Activated CD4-positive, CD25-positive, alpha-beta regulatory T cell treated with anti-CD3 and anti-CD28 coated beads, Interleukin-2, amount 50 U/mL, for 24 hours (primary cell): ENCODE measurements around the gene PYURF.
A peak's percentile ranks its signal among the peaks of the same experiment; 100 is the strongest.
"Not testable (repeated sequence)": the region's sequence is repeated elsewhere in the genome, so short reads cannot be mapped to it uniquely, and the experiment has no call there.

Experiments
- ATAC-seq, 2 donors: fragments of 150-1000 bp; cut with Tn5 transposase; one replicate each; pipeline ENCODE4 v1.10.0; 2021; ENCODE audit warnings: mild to moderate bottlenecking in 1 of 2, moderate library complexity in 1 of 2

PYURF gene, protein sequence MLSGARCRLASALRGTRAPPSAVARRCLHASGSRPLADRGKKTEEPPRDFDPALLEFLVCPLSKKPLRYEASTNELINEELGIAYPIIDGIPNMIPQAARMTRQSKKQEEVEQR

DNA sequence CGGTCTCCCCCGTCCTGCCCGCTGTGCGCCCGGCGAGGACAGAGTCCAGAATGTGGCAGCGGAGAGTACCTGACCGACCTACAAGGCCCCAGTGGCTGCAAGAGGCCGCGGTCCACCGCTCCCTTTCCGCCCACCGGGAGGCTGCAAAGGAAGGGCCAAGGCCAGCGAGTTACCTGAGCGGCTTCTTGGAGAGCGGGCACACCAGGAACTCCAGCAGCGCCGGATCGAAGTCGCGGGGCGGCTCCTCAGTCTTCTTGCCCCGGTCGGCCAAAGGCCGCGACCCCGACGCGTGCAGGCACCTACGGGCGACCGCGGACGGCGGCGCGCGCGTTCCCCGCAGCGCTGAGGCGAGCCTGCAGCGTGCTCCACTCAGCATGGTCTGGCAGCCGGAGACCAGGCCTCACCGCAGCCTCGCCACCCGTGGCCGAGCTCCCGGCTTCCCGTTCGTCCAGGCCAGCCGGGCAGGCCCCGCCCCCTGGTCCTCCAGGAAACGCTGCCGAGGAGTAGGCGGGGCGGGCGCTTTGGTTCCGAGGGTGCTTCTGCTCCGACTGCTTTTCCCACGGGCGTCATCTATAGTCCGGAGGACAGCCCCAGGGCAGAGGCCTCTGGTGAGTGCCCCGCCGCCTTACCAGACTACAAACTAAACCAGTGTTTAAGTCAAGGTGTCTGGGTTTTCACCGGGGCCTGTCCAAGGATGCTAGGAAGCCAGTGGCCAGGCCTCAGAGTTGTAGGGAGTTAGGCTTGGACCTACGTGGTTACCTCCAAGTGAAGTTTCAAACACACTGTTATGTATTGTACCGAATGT is at the start of gene PYURF:
TSS of gene PYURF (minus strand) at position 452 of the 805 bp plus-strand sequence. CDS start at position 376, 76 bp downstream.
- ATAC-seq: peak; percentile 80

DNA sequence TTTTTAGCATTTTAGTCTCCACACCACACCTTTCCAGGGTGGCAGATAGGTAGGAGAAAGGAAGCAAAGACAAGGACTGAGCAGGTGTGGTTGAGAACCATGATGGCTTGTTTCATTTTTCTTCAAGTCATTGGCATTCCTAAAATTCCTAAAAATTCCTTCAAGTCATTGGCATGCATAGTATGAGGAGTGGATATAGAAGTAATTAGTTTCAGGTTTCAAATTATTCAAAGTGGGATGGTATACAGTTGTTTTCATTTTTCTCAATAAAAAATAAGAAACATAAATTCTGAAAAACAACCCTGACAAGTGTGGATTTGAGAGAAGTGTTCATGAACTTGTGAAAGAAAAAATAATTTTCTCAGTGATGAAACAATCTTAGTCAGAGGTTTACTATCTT is 46.4 kb upstream of the PYURF start:
- ATAC-seq: no peak

DNA sequence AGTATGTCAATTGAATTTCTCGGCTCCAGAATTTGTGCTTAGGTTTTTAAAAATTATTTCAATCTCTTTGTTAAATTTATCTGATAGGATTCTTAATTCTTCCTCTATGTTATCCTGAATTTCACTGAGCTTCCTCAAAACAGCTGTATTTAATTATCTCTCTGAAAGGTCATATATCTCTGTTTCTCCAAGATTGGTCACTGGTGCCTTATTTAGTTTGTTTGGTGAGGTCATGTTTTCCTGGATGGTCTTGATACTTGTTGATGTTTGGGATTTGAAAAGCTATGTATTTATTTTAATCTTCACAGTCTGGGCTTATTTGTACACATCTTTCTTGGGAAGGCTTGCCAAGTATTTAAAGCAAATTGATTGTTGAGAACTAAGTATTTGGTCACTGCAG is 44.0 kb upstream of the PYURF start:
- ATAC-seq: no peak

DNA sequence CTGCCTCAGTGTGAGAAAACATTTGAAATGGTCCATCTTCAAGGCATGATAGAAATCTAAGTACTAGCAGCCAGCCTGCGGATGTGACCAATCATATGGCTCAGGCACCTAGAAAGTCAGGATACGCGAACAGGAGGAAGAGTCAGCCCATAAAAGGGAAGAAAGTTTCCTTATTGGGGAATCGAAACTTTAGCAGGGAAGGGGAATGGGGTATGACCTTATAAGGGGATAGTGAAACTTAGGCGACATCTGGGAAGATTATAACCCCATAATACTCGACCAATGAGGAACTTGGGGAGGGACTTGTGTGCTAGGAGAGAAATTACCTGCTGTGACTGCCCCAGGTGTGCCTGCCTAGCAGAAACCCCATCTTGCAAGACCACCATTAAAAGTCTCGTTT is 26.2 kb upstream of the PYURF start:
- ATAC-seq: no peak

DNA sequence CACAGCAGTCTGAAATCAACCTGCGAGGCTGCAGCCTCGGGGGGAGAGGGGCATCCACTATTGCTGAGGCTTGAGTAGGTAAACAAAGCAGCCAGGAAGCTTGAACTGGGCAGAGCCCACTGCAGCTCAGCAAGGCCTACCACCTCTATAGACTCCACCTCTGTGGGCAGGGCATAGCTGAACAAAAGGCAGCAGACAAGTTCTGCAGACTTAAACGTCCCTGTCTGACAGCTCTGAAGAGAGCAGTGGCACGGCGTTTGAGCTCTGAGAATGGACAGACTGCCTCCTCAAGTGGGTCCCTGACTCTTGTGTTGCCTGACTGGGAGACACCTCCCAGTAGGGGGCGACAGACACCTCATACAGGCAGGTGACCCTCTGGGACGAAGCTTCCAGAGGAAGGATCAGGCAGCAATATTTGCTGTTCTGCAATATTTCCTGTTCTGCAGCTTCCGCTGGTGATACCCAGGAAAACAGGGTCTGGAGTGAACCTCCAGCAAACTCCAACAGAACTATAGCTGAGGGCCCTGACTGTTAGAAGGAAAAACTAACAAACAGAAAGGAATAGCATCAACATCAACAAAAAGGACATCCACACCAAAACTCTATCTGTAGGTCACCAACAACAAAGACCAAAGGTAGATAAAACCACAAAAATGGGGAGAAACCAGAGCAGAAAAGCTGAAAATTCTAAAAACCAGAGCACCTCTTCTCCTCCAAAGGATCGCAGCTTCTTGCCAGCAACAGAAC is 15.9 kb upstream of the PYURF start:
- not testable (repeated sequence) for ATAC-seq

DNA sequence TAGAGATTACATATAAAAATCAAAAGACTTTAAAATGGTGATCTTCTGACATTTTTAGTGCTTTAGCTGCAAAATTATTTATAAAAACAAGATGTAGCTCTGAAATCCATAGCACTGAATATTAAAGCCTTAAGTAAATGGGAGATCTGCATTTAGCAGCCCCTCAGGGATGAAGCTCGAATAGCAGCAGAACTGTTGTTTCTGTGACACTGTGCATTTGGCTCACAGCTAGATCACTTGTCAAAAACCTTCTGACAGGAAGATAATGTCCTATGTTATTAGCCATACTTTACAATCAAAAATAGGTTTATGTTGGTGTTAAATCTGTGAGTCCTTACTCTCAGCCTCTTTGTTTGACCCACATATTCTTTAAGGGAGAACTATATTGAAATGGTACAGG is 14.1 kb upstream of the PYURF start:
- no peak for ATAC-seq

DNA sequence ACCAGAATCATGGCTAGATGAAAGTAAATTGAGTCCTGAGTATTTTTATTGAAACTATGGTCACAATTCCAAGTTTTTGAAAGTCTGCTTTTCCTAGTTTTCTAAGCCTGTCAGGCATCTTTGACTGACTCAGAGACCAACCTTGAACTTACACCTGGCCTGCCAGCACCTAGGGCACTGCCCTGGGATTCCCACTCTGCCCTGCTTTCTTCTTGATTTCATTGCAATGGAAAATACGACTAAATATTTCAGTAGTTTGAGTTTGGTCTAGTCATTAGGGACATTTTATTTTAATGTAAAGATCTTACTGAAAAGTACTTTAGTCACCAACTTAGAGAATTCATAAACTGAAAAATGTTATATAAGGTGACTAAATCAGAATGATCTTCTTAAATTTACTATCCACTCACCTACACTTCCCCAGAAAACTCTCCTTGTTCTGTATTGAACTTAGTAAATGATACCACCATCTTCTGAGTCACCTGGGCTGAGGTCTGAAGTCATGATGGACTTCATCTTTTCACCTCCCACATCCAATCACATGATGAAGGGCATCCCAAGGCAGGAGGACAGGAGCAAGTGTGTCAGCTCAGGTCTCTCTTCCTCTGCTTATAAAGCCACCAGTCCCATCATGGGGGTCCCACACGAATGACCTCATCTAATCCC is 11.6 kb upstream of the PYURF start:
- ATAC-seq: peak; percentile 68 to 79

DNA sequence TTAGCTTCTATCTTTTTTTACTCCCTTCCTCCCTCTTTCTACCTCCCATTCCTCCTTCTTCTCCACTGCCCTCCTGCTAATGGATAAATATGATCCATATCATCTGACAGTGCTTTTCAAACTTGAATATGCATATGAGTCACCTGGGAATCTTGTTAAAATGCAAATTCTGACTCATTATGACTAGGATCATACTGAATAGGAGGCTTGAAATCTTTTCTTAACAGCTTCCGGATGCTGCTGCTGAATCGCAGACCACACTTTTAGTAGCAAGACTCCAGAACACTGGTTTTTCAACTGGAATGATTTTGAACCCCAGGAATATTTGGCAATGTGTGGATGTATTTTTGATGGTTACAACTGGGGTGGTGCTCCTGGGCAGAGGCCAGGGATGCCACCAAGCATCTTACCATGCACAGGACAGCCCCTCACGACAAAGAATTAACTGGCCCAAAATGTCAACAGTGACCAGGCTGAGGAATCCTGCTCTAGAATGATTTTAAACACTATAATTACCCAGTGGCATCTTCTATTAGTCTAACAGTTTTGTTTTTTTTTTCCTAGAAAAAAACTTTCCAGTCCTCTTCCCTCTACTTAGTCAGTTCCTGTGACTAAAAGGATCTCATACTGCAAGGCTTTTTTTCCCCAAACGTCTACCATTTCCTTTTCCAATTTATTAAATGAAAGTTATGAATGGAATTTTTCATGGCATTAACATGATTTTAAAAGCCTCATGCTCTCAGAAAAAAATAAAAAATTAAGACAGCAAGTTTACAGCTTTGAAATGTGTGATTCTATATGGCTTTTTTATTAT is 10.6 kb upstream of the PYURF start:
- ATAC-seq: no peak

DNA sequence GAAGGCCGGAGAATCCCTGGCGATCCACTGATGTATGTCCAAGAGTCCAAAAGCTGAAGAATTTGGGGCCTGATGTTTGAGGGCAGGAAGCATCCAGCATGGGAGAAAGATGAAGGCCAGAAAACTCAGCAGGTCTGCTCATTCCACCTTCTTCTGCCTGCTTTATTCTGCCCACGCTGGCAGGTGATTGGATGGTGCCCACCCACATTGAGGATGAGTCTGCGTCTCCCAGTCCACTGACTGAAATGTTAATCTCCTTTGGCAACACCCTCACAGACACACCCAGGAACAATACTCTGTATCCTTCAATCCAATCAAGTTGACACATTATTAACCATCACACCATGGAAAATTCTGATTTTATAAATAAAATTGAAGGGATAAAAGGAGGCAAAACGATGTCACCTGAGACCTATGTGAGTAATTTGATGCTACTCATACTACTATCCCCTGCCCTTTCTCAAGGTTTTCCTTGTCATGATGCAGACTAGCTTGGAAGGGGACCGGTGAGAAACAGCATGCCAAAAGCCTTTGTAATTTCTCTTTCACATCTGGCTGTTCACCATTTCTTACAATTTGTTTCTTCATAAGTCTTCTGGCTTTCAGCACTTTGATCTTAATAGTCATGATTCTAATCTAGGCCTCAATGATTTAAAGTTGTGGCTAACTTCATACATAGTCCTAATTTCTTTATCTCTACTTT is 9.7 kb upstream of the PYURF start:
- no peak for ATAC-seq

DNA sequence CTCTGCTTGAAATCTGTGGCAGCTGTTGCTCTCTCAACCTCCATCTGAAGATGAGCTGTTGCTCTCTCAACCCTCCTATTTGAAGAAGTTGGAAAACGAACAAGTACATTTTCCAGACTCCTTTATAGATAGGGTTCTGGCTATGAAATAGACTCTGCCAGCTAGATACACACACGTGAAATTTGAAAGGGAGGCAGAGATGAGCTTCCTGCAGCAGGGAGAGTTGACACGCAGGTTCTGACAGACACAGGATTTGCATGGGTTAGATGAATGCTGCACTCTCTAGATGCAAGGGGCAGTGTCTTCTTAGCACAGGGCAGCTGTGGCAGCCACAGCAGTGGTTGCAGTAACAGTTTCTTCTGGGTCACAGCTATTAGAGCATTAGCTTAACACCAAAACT is 8.0 kb upstream of the PYURF start:
- ATAC-seq: no peak

DNA sequence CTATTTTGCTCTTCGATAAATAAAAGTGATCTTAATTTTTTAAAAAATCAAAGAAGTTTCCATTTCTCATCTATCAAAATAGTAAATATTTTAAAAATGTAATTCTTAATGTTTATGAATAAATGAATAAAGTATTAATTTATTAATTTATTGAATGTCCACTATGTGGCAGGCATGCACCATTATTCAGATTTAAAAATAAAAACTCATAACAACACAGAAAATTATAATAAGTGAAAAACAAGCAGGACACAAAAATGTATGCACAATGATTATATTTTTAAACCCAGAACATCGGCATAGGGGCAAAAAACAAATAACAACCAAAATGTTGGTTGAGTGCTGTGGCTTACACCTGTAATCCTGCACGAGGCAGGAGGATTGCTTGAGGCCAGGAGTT is 5.3 kb upstream of the PYURF start:
- no peak for ATAC-seq

DNA sequence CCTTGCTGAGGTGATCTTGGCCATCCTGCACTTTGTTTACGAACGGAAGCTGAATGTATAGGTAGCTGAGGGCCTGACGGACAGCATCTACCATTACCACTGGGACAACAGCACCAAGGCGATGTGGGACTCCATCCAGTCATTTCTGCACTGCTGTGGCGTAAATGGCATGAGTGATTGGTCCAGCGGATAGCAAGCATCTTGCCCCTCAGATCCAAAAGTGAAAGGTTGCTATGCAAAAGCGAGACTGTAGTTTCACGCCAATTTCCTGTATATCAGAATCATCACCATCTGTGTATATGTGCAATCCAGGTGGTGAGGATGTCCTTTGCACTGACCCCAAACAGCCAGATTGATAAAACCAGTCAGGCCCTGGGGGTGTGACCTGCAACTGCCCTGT is 4.2 kb upstream of the PYURF start:
- ATAC-seq: no peak

DNA sequence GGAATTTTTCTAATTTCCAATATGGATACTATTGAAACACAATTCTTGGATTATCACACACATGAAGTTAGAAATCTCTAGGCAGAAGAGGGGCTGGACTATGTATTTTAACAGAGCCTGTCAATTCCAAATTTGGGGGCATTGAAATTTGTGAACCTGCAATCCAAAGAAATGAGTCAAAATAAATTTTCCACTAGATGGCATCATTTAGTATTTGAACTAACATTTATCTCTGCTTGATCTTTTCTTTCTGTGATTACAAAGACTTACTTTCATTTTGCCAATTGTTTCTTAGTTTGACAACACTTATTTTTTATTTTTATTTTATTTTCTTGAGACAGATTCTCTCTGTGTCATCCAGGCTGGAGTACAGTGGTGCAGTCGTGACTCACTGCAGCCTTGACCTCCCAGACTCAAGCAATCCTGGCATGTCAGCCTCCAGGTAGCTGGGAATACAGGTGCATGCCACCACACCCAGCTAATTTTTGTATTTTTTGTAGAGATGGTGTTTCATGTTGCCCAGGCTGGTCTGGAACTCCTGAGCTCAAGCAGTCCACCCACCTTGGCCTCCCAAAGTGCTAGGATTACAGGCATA is 2.7 kb upstream of the PYURF start:
- no peak for ATAC-seq

DNA sequence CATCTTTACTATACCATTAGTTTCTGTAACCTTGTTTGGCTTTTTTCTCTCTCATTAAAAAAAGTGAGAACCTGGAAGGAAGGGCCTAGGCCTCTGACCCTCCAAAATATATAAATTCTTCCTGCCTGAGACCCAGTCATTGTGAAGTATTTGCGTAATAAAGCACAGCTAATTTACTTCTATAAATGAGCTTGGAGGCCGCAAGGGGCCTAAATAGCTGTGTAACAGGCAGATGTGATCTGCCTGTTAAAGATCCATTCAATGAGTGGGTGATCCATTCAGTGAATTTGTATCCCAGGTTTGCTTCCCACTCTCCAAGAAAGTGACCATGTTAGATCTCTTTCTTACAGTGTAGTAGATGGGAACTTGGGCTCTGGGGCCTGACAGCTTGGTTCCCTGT is 595 bp upstream of the PYURF start:
- ATAC-seq: no peak

DNA sequence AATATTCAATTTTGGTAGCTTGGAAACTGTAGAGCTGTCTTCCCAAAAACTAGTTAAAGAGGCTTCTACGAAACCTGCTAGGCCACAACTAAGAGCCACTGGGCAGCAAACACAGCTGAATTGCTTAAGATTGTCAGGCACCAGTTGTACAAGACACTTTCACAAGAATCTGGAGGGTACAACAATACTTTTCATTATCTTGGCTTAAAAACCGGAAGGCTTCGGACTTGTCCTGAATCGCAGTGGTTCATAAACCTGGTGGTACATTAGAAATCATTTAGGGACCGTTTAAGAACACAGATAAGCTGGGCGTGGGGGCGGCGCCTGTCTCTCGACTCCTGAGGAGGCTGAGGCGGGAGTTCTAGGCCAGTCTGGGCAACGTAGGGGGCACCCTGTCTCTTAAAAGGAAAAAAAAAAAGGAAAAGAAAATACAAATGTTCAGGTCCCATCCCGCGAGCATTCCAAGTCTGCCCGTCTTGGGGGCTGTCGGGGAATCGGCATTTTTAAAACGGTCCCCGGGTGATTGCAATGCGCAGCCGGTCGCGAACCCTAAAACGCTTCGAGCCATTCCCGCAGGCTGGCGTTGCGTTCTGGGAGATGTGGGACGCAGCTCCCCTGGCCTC is 763 bp downstream of the PYURF start:
- peak in 1 of 2 donors; percentile 33 for ATAC-seq

DNA sequence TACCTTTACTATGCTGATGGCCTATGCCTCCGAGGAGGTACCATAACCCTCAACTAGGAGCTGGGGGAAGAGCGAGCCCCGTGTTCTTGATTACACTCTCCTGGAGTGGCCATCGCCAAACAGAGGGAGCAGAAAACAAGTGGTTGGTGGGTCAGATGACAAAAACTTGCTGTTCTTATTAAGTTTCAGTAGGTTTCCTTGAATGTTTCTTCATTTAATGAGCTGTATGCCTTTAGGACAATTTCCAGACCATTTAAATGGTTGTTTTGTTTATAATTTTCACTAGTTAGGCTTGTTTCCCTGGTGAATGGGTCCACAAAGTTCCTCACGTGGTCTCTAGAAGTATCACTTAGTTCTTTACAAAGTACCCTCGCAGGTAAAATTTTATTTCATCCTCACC is 4.7 kb downstream of the PYURF start:
- ATAC-seq: no peak

DNA sequence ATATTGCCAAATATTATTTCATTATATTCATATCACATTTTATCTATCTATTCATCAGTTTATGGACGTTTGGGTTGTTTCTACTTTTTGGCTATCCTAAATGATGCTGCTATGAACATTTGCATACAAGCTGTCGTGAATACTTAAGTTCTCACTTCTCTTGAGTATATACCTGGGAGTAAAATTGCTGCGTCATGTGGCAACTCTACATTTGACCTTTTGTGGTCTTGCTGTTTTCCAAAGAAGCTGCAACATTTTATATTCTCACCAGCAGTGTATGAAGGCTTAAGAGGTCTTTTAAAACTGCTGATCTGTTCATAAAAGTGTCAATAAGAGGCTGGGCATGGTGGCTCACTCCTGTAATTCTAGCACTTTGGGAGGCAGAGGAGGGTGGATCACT is 5.8 kb downstream of the PYURF start:
- no peak for ATAC-seq

DNA sequence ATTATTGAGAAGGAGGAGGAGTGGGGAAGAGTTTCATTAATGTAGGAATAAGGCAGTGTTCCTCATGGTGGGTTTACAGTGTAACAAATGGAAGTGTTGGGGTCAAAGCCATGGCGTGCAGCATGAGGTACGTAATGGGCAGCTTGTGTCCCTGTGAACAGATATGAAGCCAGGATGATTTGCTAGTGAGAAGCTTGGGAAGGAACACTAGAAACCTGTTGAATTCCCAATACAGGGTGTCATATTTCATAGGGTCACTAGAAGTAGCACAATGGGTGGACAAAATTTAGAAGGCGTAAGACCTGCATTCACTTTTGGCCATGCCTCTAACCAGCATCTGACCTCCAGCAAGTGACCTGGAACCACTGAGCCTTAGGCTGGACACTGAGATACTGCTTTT is 6.8 kb downstream of the PYURF start:
- no peak for ATAC-seq

DNA sequence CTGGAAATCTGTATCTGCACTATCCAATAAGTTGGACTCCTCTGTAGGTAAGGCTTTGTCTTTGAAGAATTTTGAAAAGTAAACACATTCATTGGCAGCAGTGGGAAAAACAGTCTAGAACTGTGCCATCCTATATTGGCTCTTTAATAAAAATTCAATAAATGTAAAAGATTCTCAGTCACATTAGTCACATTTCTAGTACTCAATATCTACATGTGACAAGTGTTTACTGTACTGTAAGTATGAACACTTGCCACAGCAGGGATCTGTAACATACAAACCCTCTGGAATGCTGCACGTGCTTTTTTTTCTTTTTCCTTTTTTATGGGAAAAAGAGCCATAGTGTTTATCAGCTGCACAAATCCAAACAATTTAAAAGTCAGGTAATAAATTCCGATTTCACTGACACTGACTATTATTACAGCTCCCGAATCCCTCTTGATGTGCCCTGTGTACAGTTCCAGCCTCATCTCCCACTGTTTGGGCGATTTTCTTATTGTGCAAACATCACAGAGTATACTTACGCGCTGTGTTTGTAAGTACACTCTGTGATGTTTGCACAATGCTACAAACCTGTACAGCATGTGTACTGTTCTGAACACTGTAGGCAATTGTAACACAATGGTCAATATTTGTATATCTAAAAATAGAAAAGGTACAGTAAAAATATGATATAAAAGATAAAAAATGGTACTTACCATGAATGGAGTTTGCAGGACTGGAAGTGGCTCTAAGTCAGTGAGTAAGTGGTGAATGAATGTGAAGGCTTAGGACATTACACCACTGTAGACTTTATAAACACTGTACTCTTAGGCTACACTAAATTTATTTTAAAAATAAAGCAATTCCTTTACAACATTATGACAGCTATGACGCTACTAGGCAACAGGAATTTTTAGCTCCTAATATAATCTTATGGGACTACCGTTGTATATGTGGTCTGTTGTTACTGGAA is 8.7 kb downstream of the PYURF start:
- no peak for ATAC-seq

DNA sequence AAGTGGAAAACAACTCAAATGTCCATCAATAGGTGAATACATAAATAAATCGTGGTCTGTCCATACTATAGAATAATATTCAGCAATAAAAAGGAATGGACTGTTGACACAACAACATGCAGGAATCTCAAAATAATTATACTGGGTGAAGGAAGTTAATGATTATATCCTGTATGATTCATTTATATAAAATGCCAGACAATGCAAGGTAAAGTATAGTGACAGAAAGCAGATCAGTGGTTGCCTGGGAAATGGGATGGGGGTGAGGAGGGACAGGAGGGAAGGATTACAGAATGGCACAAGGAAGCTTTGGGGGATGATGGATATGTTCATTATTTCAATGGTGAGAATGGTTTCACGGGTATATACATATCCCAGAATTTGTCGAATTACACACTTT is 12.3 kb downstream of the PYURF start:
- no peak for ATAC-seq
